NK-92 (cell line): ENCODE data around the gene ATXN1.
"Not testable (repeated sequence)": the region's sequence is repeated elsewhere in the genome, so short reads cannot be mapped to it uniquely, and the experiment has no call there.

Experiments used
- DNase-seq: peaks from one replicate; lab custom pipeline; 2025; ENCODE audit not compliant: unreplicated experiment; lab: John Stamatoyannopoulos, UW

ATXN1 gene

GRCh38 chr6:16702627-16703378 lies 58.5 kb downstream of the ATXN1 start:
- not testable (repeated sequence) for DNase-seq

DNA sequence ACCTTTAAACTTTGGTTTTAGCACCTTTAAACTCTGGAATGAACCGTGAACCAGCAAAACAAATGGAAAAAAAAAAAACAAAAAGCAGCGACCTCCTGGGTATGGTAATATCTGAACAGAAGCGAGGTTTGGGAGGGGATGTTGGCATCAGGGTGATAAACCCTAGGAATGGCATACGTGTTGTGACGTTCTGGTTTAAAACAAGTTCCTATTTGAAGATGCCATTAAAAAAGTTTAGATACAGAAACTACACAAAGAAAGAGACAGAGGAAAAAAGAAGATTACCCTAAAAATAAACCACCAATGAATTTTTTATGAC lies 60.4 kb downstream of the ATXN1 start:
- no peak for DNase-seq

DNA sequence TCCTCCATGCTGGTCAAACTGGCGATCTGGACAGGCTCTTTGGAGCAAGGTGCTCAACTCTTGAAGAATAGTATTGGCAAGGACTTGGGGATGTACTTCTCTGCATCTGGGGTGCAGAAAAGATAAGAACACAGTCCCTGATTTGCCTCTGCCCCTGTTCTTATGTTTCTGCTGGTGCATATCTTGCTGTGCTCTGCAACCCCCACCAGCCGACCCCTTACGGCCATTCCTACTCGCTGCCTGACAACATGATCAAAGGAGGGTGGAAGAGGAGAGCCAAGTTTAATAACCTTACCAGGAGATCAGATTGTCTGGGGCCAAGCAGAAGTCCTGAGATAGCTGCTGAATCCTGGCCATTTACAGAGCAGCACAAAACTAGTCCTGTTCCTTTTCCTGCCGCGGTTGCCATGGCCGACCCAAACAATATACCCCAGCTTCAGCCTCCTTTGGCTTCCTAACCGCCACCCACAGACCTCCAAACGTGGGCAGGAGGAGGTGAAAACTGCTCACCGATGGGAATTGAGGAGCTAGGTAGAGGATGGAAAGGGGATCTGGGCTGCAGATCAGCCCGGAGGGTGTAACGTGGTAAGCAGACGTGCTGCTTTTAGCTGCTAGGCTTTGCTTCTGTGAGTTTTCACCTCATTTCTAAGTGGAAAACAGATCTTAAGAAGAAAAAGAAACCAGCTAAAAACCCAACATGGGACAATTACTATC lies 60.9 kb downstream of the ATXN1 start:
- no peak for DNase-seq

GRCh38 chr6:16698997-16699868 lies 62.0 kb downstream of the ATXN1 start:
- no peak for DNase-seq

DNA sequence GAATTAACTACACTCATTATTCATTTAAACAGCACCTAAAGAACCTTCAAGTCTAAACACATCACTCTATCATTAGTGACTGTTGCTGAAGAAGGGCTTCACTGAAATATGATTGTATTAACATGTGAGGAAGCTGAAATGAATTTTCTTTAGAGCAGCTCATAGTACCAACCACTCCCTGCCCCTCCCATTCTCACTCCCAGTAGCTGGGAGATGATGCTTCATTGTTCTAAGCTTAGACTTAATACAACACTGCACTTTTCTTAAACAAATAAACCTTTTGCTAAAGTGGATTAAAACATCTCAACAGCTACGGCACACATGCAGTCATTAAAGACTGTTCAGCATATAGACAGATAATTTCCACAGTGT lies 63.1 kb downstream of the ATXN1 start:
- no peak for DNase-seq

DNA sequence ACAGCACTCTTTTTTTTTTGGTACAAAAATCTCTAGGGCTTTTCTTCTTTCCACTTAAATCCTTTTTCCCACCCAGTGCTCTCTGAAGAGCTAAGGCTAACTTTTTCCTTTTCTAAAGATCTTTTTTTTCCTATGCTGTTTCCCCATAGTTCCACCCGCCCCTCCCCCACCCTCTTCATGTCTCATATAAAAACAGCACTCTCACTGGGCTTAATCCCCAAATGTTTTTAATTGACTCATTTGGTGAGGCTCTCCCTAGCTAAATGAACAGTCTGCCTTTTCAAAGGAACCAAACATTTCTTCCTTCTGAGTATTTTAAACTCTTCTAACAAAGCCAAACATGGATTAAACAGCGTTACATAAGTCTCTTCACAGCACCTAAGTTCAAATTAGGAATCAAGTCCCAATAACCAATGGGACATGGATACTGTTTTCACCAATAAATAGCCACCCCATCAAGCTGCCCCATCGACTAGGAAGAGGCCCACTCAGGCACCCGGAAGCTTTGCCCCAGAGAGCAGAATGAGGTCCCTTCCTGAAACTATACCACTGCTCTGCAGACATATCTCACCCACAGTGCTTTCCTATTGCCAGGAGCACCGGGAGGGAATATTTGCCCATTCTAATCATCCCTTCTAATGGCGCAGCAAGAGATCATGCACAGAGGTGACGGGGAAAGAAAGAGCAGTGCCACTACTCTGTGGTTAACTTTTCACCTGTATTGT lies 63.7 kb downstream of the ATXN1 start:
- no peak for DNase-seq

DNA sequence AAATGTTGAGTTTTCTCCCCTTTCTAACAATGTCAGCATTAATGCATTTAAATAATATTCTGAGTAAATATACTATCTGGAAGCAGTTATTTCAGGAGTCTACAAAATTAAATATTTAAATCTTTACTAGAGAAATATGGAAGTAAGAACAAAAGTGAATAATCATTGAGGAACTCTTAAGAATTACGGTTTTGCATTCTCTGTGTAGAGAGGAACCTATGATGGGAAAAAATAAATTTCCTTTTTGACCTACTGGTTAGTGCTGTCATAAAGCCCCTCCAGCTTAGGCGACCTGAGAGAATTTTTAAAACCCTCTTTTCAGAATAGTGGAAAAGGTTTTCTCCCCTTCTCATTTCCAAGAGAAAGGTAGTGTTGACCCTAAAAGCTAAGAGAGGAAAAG lies 64.8 kb downstream of the ATXN1 start:
- no peak for DNase-seq

DNA sequence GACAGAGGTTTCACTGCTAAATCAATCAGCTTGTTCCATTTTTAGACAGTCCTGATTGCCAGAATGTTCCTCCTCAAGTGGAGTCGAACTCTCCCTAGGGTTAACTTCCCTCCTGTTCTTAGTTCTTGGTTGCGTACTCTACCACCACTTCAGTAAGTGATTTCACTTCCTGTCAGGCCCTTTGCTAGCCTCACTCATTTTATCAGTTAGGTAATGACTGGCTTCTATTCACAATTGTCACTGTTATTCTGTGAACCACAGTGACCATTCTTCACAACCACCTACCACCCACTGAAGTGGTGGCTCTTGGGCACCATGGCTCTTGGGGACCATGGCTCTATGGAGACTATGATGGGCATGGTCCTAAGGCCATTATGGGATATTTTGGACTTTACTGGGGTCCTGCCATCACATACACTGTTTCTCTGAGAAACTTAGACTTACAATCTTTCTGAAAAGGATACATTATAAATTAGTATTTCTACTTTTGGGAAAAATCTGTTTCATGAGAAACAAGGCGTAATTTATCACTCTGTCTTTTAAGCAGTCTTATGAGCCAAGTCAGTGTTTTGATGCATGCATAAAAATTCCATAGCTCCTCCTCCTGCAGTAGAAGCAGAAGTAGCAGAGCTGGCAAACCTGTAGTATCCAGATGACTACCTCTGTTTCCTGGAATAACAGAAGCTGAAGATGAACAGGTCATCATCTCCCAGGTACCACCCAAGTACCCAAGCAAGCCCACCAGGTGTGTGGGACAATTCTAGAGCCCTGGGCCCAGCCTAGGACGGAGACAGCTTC lies 66.3 kb downstream of the ATXN1 start:
- no peak for DNase-seq

GRCh38 chr6:16691324-16691723 lies 69.9 kb downstream of the ATXN1 start:
- no peak for DNase-seq

GRCh38 chr6:16690608-16691142 lies 70.6 kb downstream of the ATXN1 start:
- no peak for DNase-seq

- DNase-seq, result no peak
Observed at GRCh38 chr6:16689788-16690607, 71.3 kb downstream of the ATXN1 start.

- DNase-seq, result no peak
Observed at GRCh38 chr6:16688984-16689636, 72.2 kb downstream of the ATXN1 start.

DNA sequence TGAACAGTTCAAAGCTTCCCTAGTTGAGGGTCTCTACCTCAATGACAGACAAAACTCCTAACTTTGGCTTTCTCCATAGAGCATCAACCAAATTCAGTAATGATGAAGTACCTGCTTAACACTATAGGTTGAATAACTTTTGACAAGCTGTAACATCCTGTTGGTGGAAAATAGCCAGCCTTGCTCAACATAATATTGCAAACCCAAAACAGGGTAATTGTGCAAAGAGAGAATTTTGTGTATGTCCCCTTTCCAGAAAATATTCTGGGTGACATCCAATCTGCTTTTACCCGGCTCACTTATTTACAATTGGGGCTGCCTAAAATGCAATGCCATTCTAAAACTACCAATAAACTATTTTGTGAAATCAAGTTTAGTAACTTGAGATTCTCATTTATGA lies 72.8 kb downstream of the ATXN1 start:
- no peak for DNase-seq

GRCh38 chr6:16687045-16687444 lies 74.2 kb downstream of the ATXN1 start:
- DNase-seq, result no peak

- no peak for DNase-seq
Observed at GRCh38 chr6:16684896-16685554, 76.2 kb downstream of the ATXN1 start.

- DNase-seq, result no peak
Observed at GRCh38 chr6:16684195-16684689, 77.0 kb downstream of the ATXN1 start.

DNA sequence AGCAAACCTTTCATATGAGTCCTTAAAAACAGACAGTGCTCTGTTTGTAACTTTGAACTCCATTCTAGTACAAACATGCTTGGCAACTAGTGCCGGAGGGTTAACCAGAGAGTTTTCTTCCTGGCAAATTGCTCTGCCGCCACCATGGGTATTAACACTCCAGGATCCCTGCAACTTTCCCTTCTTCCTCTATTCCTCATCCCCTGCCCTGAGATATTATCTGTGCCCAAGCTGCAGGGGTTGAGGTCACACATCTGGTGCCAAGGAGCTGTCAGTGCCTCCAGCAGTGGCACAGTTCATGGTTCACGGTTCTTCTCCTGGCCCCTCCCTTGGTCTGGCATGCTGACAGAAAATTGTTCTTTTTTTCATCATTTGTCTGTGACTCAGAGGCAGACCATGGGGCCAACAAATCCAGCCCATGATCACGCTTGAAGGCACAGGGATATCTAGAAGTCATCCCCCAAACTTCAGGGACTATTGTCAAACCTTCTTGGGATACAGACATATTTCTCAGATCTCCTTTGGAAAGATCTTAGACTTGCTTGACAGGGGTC lies 77.5 kb downstream of the ATXN1 start:
- DNase-seq, result no peak
